ENCODE data around the gene IRAK1BP1.
"Not testable (repeated sequence)": the region's sequence is repeated elsewhere in the genome, so short reads cannot be mapped to it uniquely, and the experiment has no call there.

The IRAK1BP1 gene

GRCh38 chr6:78867370-78868040, at the start of gene IRAK1BP1:
IRAK1BP1 (plus strand) TSS chr6:78867551; CDS start chr6:78867577, 26 bp downstream.
- peak; percentile 71 for DNase-seq (ENCODE audit: low spot score)

GRCh38 chr6:78824045-78824444, 43.3 kb upstream of the IRAK1BP1 start:
- no peak for DNase-seq (ENCODE audit: low spot score)

GRCh38 chr6:78829407-78829806, 37.9 kb upstream of the IRAK1BP1 start:
- DNase-seq (ENCODE audit: low spot score) = no peak

- DNase-seq (ENCODE audit: low spot score) = no peak
Measured at GRCh38 chr6:78830805-78831204, 36.5 kb upstream of the IRAK1BP1 start.

- DNase-seq (ENCODE audit: low spot score) = no peak
Measured at GRCh38 chr6:78831492-78831891, 35.9 kb upstream of the IRAK1BP1 start.

GRCh38 chr6:78832091-78832808, 35.1 kb upstream of the IRAK1BP1 start:
- DNase-seq (ENCODE audit: low spot score) = no peak

- no peak for DNase-seq (ENCODE audit: low spot score)
Measured at GRCh38 chr6:78835817-78836216, 31.5 kb upstream of the IRAK1BP1 start.

GRCh38 chr6:78836598-78836997, 30.8 kb upstream of the IRAK1BP1 start:
- DNase-seq (ENCODE audit: low spot score) = no peak

- no peak for DNase-seq (ENCODE audit: low spot score)
Measured at GRCh38 chr6:78841111-78841510, 26.2 kb upstream of the IRAK1BP1 start.

GRCh38 chr6:78842953-78843352, 24.4 kb upstream of the IRAK1BP1 start:
- DNase-seq (ENCODE audit: low spot score) = no peak

GRCh38 chr6:78844899-78845298, 22.5 kb upstream of the IRAK1BP1 start:
- no peak for DNase-seq (ENCODE audit: low spot score)

GRCh38 chr6:78845567-78845966, 21.8 kb upstream of the IRAK1BP1 start:
- no peak for DNase-seq (ENCODE audit: low spot score)

GRCh38 chr6:78850621-78851020, 16.7 kb upstream of the IRAK1BP1 start:
- no peak for DNase-seq (ENCODE audit: low spot score)

GRCh38 chr6:78851156-78851555, 16.2 kb upstream of the IRAK1BP1 start:
- DNase-seq (ENCODE audit: low spot score) = no peak

GRCh38 chr6:78854546-78854945, 12.8 kb upstream of the IRAK1BP1 start:
- no peak for DNase-seq (ENCODE audit: low spot score)

- not testable (repeated sequence) for DNase-seq (ENCODE audit: low spot score)
Measured at GRCh38 chr6:78858339-78858938, 8.9 kb upstream of the IRAK1BP1 start.

- peak; percentile 29 for DNase-seq (ENCODE audit: low spot score)
Measured at GRCh38 chr6:78861509-78861908, 5.8 kb upstream of the IRAK1BP1 start.

- DNase-seq (ENCODE audit: low spot score) = no peak
Measured at GRCh38 chr6:78863576-78863975, 3.8 kb upstream of the IRAK1BP1 start.

GRCh38 chr6:78864957-78865356, 2.4 kb upstream of the IRAK1BP1 start:
- no peak for DNase-seq (ENCODE audit: low spot score)

GRCh38 chr6:78867020-78867369, 356 bp upstream of the IRAK1BP1 start:
- DNase-seq (ENCODE audit: low spot score) = no peak

- DNase-seq (ENCODE audit: low spot score) = no peak
Measured at GRCh38 chr6:78868116-78868515, 765 bp downstream of the IRAK1BP1 start.

- no peak for DNase-seq (ENCODE audit: low spot score)
Measured at GRCh38 chr6:78875505-78875904, 8.2 kb downstream of the IRAK1BP1 start.

GRCh38 chr6:78883651-78884050, 16.3 kb downstream of the IRAK1BP1 start:
- no peak for DNase-seq (ENCODE audit: low spot score)
